ENCODE results near the gene RLBP1.

- no peak for TF ChIP-seq RORA (CRISPR knock-in tag; IDR thresholded peaks at IDR 0.05)
- TF ChIP-seq EZH2 (conservative IDR thresholded peaks at IDR 0.05; ENCODE audit: low read depth, low read length): no peak
- TF ChIP-seq ZNF670 (CRISPR knock-in tag; IDR thresholded peaks at IDR 0.05; ENCODE audit: borderline replicate concordance): no peak
- TF ChIP-seq ZBTB7A (CRISPR knock-in tag; IDR thresholded peaks at IDR 0.05): no peak
- TF ChIP-seq CTCF (CRISPR knock-in tag; IDR thresholded peaks at IDR 0.05): no peak
- no peak for TF ChIP-seq KLF16 (CRISPR knock-in tag; IDR thresholded peaks at IDR 0.05)
- TF ChIP-seq POLR2AphosphoS5 (IDR thresholded peaks at IDR 0.05; ENCODE audit: low read depth, low read length): no peak
- TF ChIP-seq, protein P1, sequence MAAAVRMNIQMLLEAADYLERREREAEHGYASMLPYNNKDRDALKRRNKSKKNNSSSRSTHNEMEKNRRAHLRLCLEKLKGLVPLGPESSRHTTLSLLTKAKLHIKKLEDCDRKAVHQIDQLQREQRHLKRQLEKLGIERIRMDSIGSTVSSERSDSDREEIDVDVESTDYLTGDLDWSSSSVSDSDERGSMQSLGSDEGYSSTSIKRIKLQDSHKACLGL (CRISPR knock-in tag; IDR thresholded peaks at IDR 0.05): no peak
- no peak for TF ChIP-seq ZNF501 (CRISPR knock-in tag; IDR thresholded peaks at IDR 0.05)
- no peak for TF ChIP-seq RAD51 (IDR thresholded peaks at IDR 0.05; ENCODE audit: borderline replicate concordance)
- TF ChIP-seq PRDM10 (CRISPR knock-in tag; IDR thresholded peaks at IDR 0.05; ENCODE audit: low read depth): no peak
- no peak for TF ChIP-seq CBFB (CRISPR knock-in tag; IDR thresholded peaks at IDR 0.05)
- no peak for TF ChIP-seq ARID2 (CRISPR knock-in tag; IDR thresholded peaks at IDR 0.05; ENCODE audit: borderline replicate concordance)
These were observed 25.5 kb downstream of the RLBP1 start for GRCh38 chr15:89195836-89196235.

Measured in HepG2 (cell line).